Hepatocyte (in vitro differentiated cells): ENCODE results near the gene EPHB1.

Source experiments
- CTCF ChIP-seq: fragments of 200-600 bp; sonication (generic); IDR thresholded peaks from 2 replicates; pipeline ENCODE4 v1.5.1; 2016; ENCODE audit warnings: antibody characterized with exemption, mild to moderate bottlenecking; ENCODE audit not compliant: poor library complexity
- EZH2 ChIP-seq: fragments of 200-600 bp; sonication (generic); IDR thresholded peaks from 2 replicates; pipeline ENCODE4 v1.6.1; 2016; ENCODE audit warnings: antibody characterized with exemption, mild to moderate bottlenecking, borderline replicate concordance

- TF ChIP-seq CTCF (no peak), EZH2 (no peak)
Observed at GRCh38 chr3:135083756-135084155, 288.7 kb downstream of the EPHB1 start.
